ENCODE measurements around the gene KDM1B.

- TF ChIP-seq NANOG (IDR thresholded peaks at IDR 0.05; ENCODE audit: insufficient read depth, low read depth, low read length, poor library complexity, severe bottlenecking) (no peak), POLR2AphosphoS5 (IDR thresholded peaks at IDR 0.05; ENCODE audit: low read depth, low read length) (peak; percentile 0; the same call in 1 of the 2 replicates), GABPA (IDR thresholded peaks at IDR 0.05; ENCODE audit: borderline replicate concordance, insufficient read depth, low read length) (no peak), EZH2 (IDR thresholded peaks at IDR 0.05; ENCODE audit: low read depth, low read length, severe bottlenecking) (no peak), ZNF274 (IDR thresholded peaks at IDR 0.05; ENCODE audit: borderline replicate concordance, extremely low read depth, low read length) (no peak), RAD21 (IDR thresholded peaks at IDR 0.05 in 1 of 2, conservative IDR thresholded peaks at IDR 0.05 in 1 of 2; ENCODE audit: low read depth in 2 of 2, low read length in 2 of 2) (peak in 1 of 2 experiments; percentile 15; a peak in 1 of 4 replicates), CTCF (IDR thresholded peaks at IDR 0.05; ENCODE audit: control extremely low read depth in 1 of 3, insufficient read depth in 1 of 3, low read depth in 1 of 3, low read length in 3 of 3) (peak; percentile 10 to 41 (median 19); a peak in 3 of 4 replicates), MAFK (IDR thresholded peaks at IDR 0.05; ENCODE audit: low read depth, low read length) (no peak), CBX8 (IDR thresholded peaks at IDR 0.05; ENCODE audit: borderline replicate concordance, low read depth, low read length) (no peak), HDAC2 (IDR thresholded peaks at IDR 0.05; ENCODE audit: borderline replicate concordance in 1 of 2, low read depth in 2 of 2, low read length in 2 of 2) (peak; percentile 79 to 90; a peak in 3 of 4 replicates)
Observed at GRCh38 chr6:18264219-18264922, 109.1 kb downstream of the KDM1B start, which contains the start of gene DEK.
